Mesenchymal stem cell (in vitro differentiated cells and primary cell): ENCODE measurements around the gene LCP1.

Source experiments
- DNase-seq: peaks from one replicate; pipeline ENCODE4 v3.0.0-alpha.2; 2013
- H2AFZ ChIP-seq: one replicate; pipeline ENCODE4 v1.6.1; 2013; ENCODE audit warnings: low read depth, mild to moderate bottlenecking, control low read depth, inconsistent platforms, low read length, moderate library complexity
- H2AK5ac ChIP-seq: 2 replicates; pipeline ENCODE4 v1.6.1; 2013; ENCODE audit warnings: low read length, moderate library complexity, mild to moderate bottlenecking, inconsistent platforms; ENCODE audit not compliant: severe bottlenecking
- H2BK120ac ChIP-seq: one replicate; pipeline ENCODE4 v1.6.1; 2013; ENCODE audit warnings: low read depth, mild to moderate bottlenecking, inconsistent platforms, low read length, moderate library complexity
- H2BK12ac ChIP-seq, 2 experiments: one replicate each; pipeline ENCODE4 v1.6.1; 2013; ENCODE audit warnings: inconsistent platforms in 2 of 2, low read length in 2 of 2, mild to moderate bottlenecking in 2 of 2, moderate library complexity in 2 of 2, control low read depth in 1 of 2
- H2BK15ac ChIP-seq: one replicate; pipeline ENCODE4 v1.6.1; 2013; ENCODE audit warnings: mild to moderate bottlenecking, low read depth, inconsistent platforms; ENCODE audit not compliant: poor library complexity, severe bottlenecking
- H2BK5ac ChIP-seq: 2 replicates; pipeline ENCODE4 v1.6.1; 2013; ENCODE audit warnings: low read depth, mild to moderate bottlenecking, low read length, control low read depth, inconsistent platforms; ENCODE audit not compliant: poor library complexity, severe bottlenecking
- H3K14ac ChIP-seq, 2 experiments: one replicate each; pipeline ENCODE4 v1.6.1; 2013; ENCODE audit warnings: inconsistent platforms in 2 of 2, low read length in 2 of 2, control low read depth in 1 of 2, mild to moderate bottlenecking in 1 of 2, moderate library complexity in 1 of 2
- H3K18ac ChIP-seq, 2 experiments: one replicate each; pipeline ENCODE4 v1.6.1; 2013; ENCODE audit warnings: inconsistent platforms in 2 of 2, low read length in 2 of 2, control low read depth in 1 of 2, low read depth in 1 of 2, mild to moderate bottlenecking in 1 of 2
- H3K23ac ChIP-seq, 2 experiments: one replicate each; pipeline ENCODE4 v1.6.1; 2013; ENCODE audit warnings: inconsistent platforms in 2 of 2, low read length in 2 of 2, mild to moderate bottlenecking in 2 of 2, moderate library complexity in 2 of 2, control low read depth in 1 of 2
- H3K27ac ChIP-seq: 2 replicates; pipeline ENCODE4 v1.5.1; 2013; ENCODE audit warnings: mild to moderate bottlenecking, moderate library complexity, low read length, control low read depth, inconsistent platforms; ENCODE audit not compliant: poor library complexity, severe bottlenecking
- H3K27me3 ChIP-seq, 2 experiments: 2 replicates each; pipeline versions ENCODE4 v1.6.1 to v1.7.0; 2013; ENCODE audit warnings: low read length in 2 of 2, mild to moderate bottlenecking in 2 of 2, moderate library complexity in 2 of 2, control low read depth in 1 of 2, inconsistent platforms in 1 of 2; ENCODE audit not compliant: control insufficient read depth in 1 of 2, insufficient read depth in 1 of 2
- H3K36me3 ChIP-seq, 2 experiments: 2 replicates each; pipeline versions ENCODE4 v1.6.1 to v1.7.0; 2013; ENCODE audit warnings: low read length in 2 of 2, control low read depth in 1 of 2, inconsistent platforms in 1 of 2, low read depth in 1 of 2, mild to moderate bottlenecking in 1 of 2; ENCODE audit not compliant: insufficient read depth in 2 of 2, control insufficient read depth in 1 of 2
- H3K4ac ChIP-seq, 2 experiments: one replicate each; pipeline ENCODE4 v1.6.1; 2013; ENCODE audit warnings: inconsistent platforms in 2 of 2, low read length in 2 of 2, mild to moderate bottlenecking in 2 of 2, moderate library complexity in 2 of 2, control low read depth in 1 of 2, low read depth in 1 of 2
- H3K4me1 ChIP-seq: 2 replicates; pipeline ENCODE4 v1.6.1; 2013; ENCODE audit warnings: low read depth, low read length, control low read depth; ENCODE audit not compliant: control insufficient read depth, insufficient read depth
- H3K4me2 ChIP-seq: 2 replicates; pipeline ENCODE4 v1.6.1; 2013; ENCODE audit warnings: low read length, mild to moderate bottlenecking, inconsistent platforms; ENCODE audit not compliant: poor library complexity, severe bottlenecking
- H3K4me3 ChIP-seq, 2 experiments: 2 replicates each; pipeline versions ENCODE4 v1.5.1 to v1.7.0; 2013; ENCODE audit warnings: low read length in 2 of 2, mild to moderate bottlenecking in 2 of 2, control low read depth in 1 of 2, low read depth in 1 of 2; ENCODE audit not compliant: insufficient read depth in 1 of 2
- H3K79me1 ChIP-seq: replicated peaks from 2 replicates; pipeline ENCODE4 v1.6.1; 2013; ENCODE audit warnings: mild to moderate bottlenecking, control low read depth, low read length, inconsistent platforms; ENCODE audit not compliant: poor library complexity, severe bottlenecking
- H3K9ac ChIP-seq: 2 replicates; pipeline ENCODE4 v1.7.0; 2013; ENCODE audit warnings: mild to moderate bottlenecking, low read length, moderate library complexity
- H3K9me3 ChIP-seq: 2 replicates; pipeline ENCODE4 v1.7.0; 2013; ENCODE audit warnings: mild to moderate bottlenecking, low read length; ENCODE audit not compliant: control insufficient read depth
- H4K8ac ChIP-seq: one replicate; pipeline ENCODE4 v1.6.1; 2013; ENCODE audit warnings: inconsistent platforms, mild to moderate bottlenecking, low read length, moderate library complexity
- H4K91ac ChIP-seq: one replicate; pipeline ENCODE4 v1.6.1; 2013; ENCODE audit warnings: mild to moderate bottlenecking, low read length, inconsistent platforms
- WGBS: methylation state at CpG from one replicate; pipeline ENCODE4 v1.1.7; 2013; ENCODE audit warnings: mixed read lengths; 5-methylcytosine and 5-hydroxymethylcytosine counted together

The LCP1 gene

DNA sequence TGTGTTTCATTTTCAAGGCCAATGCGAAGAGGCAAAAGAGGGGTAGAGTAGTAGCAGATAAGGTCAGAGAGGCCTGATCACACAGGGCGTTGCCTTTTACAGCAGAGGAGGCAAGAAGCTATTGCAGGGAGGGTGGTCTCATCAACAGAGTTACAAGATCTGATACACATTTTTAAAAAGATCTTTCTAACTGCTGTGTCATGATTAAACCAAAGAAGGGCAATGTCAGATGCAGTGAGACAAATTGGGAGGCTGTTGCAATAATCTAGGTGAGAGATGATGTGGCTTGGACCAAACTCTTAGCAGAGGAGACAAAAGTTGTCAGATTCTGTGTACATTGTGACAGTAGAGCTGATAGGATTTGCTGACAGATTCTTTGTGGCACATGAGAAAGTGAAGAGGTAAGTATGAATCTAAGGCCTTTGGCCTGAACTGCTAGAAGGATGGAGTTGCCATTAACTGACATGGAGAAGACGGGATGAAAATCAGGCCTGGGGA, 16.8 kb upstream of the LCP1 start:
- no peak overlapping the region for H4K91ac ChIP-seq
- no peak overlapping the region for H2BK12ac ChIP-seq
- H2BK120ac ChIP-seq = no peak overlapping the region

GRCh38 chr13:46197299-46198048, 15.5 kb upstream of the LCP1 start:
- 93% methylated on average over 3 of the region's 4 CpGs for whole genome bisulfite sequencing
- Histone ChIP-seq H3K4me2 (no peak overlapping the region), H2BK12ac (no peak overlapping the region), H3K27ac (no peak overlapping the region), H4K91ac (no peak overlapping the region), H3K23ac (no peak overlapping the region), H3K9me3 (no peaks in the 10 kb centered on the region), H3K79me1 (no peaks in the 10 kb centered on the region), H3K36me3 (no peaks in the 10 kb centered on the region), H2AFZ (no peak overlapping the region), H3K27me3 (no peaks in the 10 kb centered on the region), H3K4ac (no peak overlapping the region), H4K8ac (no peak overlapping the region), H3K18ac (no peak overlapping the region), H3K14ac (no peak overlapping the region), H3K4me3 (peak overlapping the region in 1 of 2 experiments; percentile 45), H2BK15ac (no peak overlapping the region), H3K4me1 (peaks cover 2% of the 10 kb centered on the region), H2AK5ac (no peak overlapping the region), H2BK120ac (no peak overlapping the region), H2BK5ac (no peak overlapping the region), H3K9ac (peak overlapping the region; percentile 34)
- peak; percentile 5 for DNase-seq

More for the DNA sequence above, 16.8 kb upstream of the LCP1 start:
- no peak overlapping the region for H3K18ac ChIP-seq
- H3K27ac ChIP-seq = no peak overlapping the region
- no peak overlapping the region for H2BK15ac ChIP-seq
- H3K4me2 ChIP-seq = no peak overlapping the region
- H3K79me1 ChIP-seq = no peaks in the 10 kb centered on the region
- H3K9ac ChIP-seq = no peak overlapping the region
- no peak overlapping the region for H2AK5ac ChIP-seq
- no peak for DNase-seq
- no peaks in the 10 kb centered on the region for H3K27me3 ChIP-seq
- H2AFZ ChIP-seq = no peak overlapping the region
- H3K4me1 ChIP-seq = peaks cover 2% of the 10 kb centered on the region
- H3K23ac ChIP-seq = no peak overlapping the region
- no peak overlapping the region for H3K4ac ChIP-seq
- H3K14ac ChIP-seq = no peak overlapping the region
- 100% methylated on average over 2 of the region's 3 CpGs for WGBS
- H2BK5ac ChIP-seq = no peak overlapping the region
- no peak overlapping the region for H4K8ac ChIP-seq
- no peaks in the 10 kb centered on the region for H3K36me3 ChIP-seq
- H3K4me3 ChIP-seq = no peak overlapping the region
- no peaks in the 10 kb centered on the region for H3K9me3 ChIP-seq

- no peaks in the 10 kb centered on the region for H3K27me3 ChIP-seq
- H3K36me3 ChIP-seq = no peaks in the 10 kb centered on the region
- H2BK12ac ChIP-seq = no peak overlapping the region
- no peak overlapping the region for H3K4me3 ChIP-seq
- H3K4ac ChIP-seq = no peak overlapping the region
- no peak overlapping the region for H2BK120ac ChIP-seq
- no peak overlapping the region for H3K4me2 ChIP-seq
- no peaks in the 10 kb centered on the region for H3K9me3 ChIP-seq
- no peak for DNase-seq
- H3K4me1 ChIP-seq = peaks cover 2% of the 10 kb centered on the region
- H3K18ac ChIP-seq = no peak overlapping the region
- no peak overlapping the region for H3K23ac ChIP-seq
- H3K14ac ChIP-seq = no peak overlapping the region
- H3K79me1 ChIP-seq = no peaks in the 10 kb centered on the region
- no peak overlapping the region for H2BK15ac ChIP-seq
- no CpG with 5 or more reads among the region's 1 CpG for WGBS
- H2BK5ac ChIP-seq = no peak overlapping the region
- H2AK5ac ChIP-seq = no peak overlapping the region
- no peak overlapping the region for H2AFZ ChIP-seq
- H3K9ac ChIP-seq = no peak overlapping the region
- no peak overlapping the region for H4K8ac ChIP-seq
- H3K27ac ChIP-seq = no peak overlapping the region
- no peak overlapping the region for H4K91ac ChIP-seq
Observed at GRCh38 chr13:46195016-46195415, 13.0 kb upstream of the LCP1 start.

DNA sequence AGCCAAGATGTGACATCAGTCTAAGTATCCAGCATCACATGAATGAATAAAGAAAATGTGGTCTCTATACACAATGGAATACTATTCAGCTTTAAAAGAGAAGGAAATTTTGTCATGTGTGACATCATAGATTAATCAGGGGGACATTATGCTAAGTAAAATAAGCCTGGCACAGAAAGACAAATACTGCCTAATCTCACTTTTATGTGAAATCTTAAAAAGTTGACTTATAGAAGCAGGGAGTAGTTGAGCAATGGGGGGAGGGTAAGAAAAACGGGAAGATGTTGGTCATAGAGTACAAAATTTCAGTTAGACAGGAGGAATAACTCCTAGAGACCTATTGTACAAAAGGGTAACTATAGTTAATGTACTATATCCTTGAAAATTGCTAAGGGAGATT, 10.4 kb upstream of the LCP1 start:
- peaks cover 2% of the 10 kb centered on the region for H3K4me1 ChIP-seq
- H2BK120ac ChIP-seq = no peak overlapping the region
- no peak overlapping the region for H2BK12ac ChIP-seq
- H3K4ac ChIP-seq = no peak overlapping the region
- no peaks in the 10 kb centered on the region for H3K79me1 ChIP-seq
- no peak overlapping the region for H3K4me2 ChIP-seq
- no peak overlapping the region for H3K23ac ChIP-seq
- H3K14ac ChIP-seq = no peak overlapping the region
- H2BK15ac ChIP-seq = no peak overlapping the region
- H4K8ac ChIP-seq = no peak overlapping the region
- H3K27me3 ChIP-seq = no peaks in the 10 kb centered on the region
- H3K9me3 ChIP-seq = no peaks in the 10 kb centered on the region
- 60% methylated on average over 1 of the region's 1 CpG for WGBS
- H3K18ac ChIP-seq = no peak overlapping the region
- no peak overlapping the region for H2AFZ ChIP-seq
- DNase-seq = no peak
- H2AK5ac ChIP-seq = no peak overlapping the region
- no peak overlapping the region for H3K4me3 ChIP-seq
- H3K9ac ChIP-seq = no peak overlapping the region
- H3K36me3 ChIP-seq = no peaks in the 10 kb centered on the region
- no peak overlapping the region for H3K27ac ChIP-seq
- H2BK5ac ChIP-seq = no peak overlapping the region
- H4K91ac ChIP-seq = no peak overlapping the region
